Endometrium (tissue), 2 donors: ENCODE measurements around the gene TBCE.
A peak's percentile ranks its signal among the peaks of the same experiment; 100 is the strongest.

Experiments used
- FAIRE-seq: peaks from 2 replicates; lab custom pipeline; 2012; peaks lifted over from hg19 to GRCh38; lab: Jason Lieb, UNC
- donor health status: control.
- donor health status: control.

TBCE gene

GRCh38 chr1:235367000-235367908 lies at the start of gene TBCE:
Gene TBCE (plus strand): TSS chr1:235367427. CDS start chr1:235380050, 12,623 bp downstream.
- peak; percentile 95 for FAIRE-seq

GRCh38 chr1:235319255-235319654 lies 48.0 kb upstream of the TBCE start:
- no peak for FAIRE-seq

- FAIRE-seq, result no peak
Observed at GRCh38 chr1:235320521-235321179, 46.6 kb upstream of the TBCE start.

- no peak for FAIRE-seq
Observed at GRCh38 chr1:235324296-235324695, 42.9 kb upstream of the TBCE start.

- FAIRE-seq, result peak; percentile 15
Observed at GRCh38 chr1:235325139-235325538, 42.1 kb upstream of the TBCE start.

- no peak for FAIRE-seq
Observed at GRCh38 chr1:235325854-235326253, 41.4 kb upstream of the TBCE start.

- no peak for FAIRE-seq
Observed at GRCh38 chr1:235326719-235327558, 40.3 kb upstream of the TBCE start.

GRCh38 chr1:235327559-235328270 lies 39.5 kb upstream of the TBCE start, which contains the start of gene ARID4B:
Gene ARID4B (minus strand): TSS chr1:235328179. CDS start chr1:235326919, 1,260 bp downstream.
- FAIRE-seq, result no peak

- peak; percentile 88 for FAIRE-seq
Observed at GRCh38 chr1:235328271-235329138, 38.7 kb upstream of the TBCE start, which contains the start of gene GGPS1. Gene GGPS1 (plus strand): TSS chr1:235328570. CDS start chr1:235335265, 6,695 bp downstream.

GRCh38 chr1:235329139-235329902 lies 37.9 kb upstream of the TBCE start:
- no peak for FAIRE-seq

- no peak for FAIRE-seq
Observed at GRCh38 chr1:235330918-235331285, 36.3 kb upstream of the TBCE start.

- no peak for FAIRE-seq
Observed at GRCh38 chr1:235331401-235331800, 35.8 kb upstream of the TBCE start.

- no peak for FAIRE-seq
Observed at GRCh38 chr1:235336903-235337302, 30.3 kb upstream of the TBCE start.

- no peak for FAIRE-seq
Observed at GRCh38 chr1:235339746-235340145, 27.5 kb upstream of the TBCE start.

GRCh38 chr1:235341334-235341733 lies 25.9 kb upstream of the TBCE start:
- no peak for FAIRE-seq

GRCh38 chr1:235342039-235342438 lies 25.2 kb upstream of the TBCE start:
- FAIRE-seq, result no peak

GRCh38 chr1:235342471-235342870 lies 24.8 kb upstream of the TBCE start:
- no peak for FAIRE-seq

GRCh38 chr1:235343726-235344125 lies 23.5 kb upstream of the TBCE start:
- FAIRE-seq, result no peak

GRCh38 chr1:235351441-235351840 lies 15.8 kb upstream of the TBCE start:
- FAIRE-seq, result no peak

- FAIRE-seq, result no peak
Observed at GRCh38 chr1:235351898-235352297, 15.3 kb upstream of the TBCE start.
